Measurements from ENCODE around the gene ARHGAP1.

The ARHGAP1 gene

DNA sequence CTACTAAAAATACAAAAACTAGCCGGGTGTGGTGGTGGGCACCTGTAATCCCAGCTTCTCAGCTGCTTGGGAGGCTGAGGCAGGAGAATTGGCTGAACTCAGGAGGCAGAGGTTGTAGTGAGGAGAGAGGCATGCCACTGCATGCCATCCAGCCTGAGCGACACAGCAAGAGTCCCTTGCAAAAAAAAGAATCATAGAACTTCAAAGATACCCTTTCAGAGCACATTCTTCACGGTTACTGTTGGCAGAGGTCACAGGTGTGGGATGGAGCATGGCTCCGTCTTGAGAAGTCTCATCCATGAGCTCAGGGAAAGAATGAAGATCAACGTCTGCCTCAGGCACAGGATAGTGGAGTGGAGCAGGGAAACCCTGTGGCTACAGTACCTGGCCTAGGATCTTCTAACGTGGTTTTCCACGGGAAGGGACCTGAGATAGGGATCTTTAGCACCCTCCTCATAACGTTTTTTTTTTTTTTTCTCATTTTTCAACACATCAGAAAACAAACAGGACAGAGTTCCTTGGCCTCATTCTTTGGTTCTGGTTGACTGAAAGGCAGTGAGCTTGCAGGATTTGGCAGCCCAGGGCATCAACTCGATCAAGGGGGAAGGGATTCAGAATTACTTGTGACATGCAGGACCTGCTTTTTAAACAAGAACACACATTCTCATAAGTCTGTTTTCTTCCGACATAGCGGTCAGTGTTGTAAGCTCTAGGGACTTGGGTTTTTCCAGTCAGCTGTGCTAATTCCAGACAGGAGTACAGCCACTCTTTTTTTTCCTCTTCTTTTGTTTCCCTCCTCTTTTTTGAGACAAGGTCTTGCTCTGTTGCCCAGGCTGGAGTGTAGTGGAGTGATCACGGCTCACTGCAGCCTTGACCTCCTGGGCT, 41.4 kb upstream of the ARHGAP1 start:
- no peak overlapping the region for H3K4me3 ChIP-seq (ENCODE audit: low read depth, low read length)
- TF ChIP-seq, protein P1, sequence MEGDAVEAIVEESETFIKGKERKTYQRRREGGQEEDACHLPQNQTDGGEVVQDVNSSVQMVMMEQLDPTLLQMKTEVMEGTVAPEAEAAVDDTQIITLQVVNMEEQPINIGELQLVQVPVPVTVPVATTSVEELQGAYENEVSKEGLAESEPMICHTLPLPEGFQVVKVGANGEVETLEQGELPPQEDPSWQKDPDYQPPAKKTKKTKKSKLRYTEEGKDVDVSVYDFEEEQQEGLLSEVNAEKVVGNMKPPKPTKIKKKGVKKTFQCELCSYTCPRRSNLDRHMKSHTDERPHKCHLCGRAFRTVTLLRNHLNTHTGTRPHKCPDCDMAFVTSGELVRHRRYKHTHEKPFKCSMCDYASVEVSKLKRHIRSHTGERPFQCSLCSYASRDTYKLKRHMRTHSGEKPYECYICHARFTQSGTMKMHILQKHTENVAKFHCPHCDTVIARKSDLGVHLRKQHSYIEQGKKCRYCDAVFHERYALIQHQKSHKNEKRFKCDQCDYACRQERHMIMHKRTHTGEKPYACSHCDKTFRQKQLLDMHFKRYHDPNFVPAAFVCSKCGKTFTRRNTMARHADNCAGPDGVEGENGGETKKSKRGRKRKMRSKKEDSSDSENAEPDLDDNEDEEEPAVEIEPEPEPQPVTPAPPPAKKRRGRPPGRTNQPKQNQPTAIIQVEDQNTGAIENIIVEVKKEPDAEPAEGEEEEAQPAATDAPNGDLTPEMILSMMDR (IDR thresholded peaks at IDR 0.05; ENCODE audit: borderline replicate concordance, insufficient read depth, low read depth, low read length): no peak

DNA sequence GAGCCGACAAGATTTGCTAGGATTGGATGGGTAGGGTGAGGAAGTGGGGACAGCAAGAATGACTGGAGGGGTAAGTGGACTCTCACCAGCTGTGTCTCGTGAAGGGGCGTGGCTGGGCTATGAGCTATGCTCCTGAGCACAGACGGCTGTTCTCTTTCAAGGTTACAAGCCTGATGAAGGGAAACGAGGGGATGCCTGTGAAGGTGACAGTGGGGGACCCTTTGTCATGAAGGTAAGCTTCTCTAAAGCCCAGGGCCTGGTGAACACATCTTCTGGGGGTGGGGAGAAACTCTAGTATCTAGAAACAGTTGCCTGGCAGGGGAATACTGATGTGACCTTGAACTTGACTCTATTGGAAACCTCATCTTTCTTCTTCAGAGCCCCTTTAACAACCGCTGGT, 38.5 kb upstream of the ARHGAP1 start:
- H3K4me3 ChIP-seq (ENCODE audit: low read depth, low read length): no peak overlapping the region
- TF ChIP-seq, protein P1 (IDR thresholded peaks at IDR 0.05; ENCODE audit: borderline replicate concordance, insufficient read depth, low read depth, low read length): no peak

DNA sequence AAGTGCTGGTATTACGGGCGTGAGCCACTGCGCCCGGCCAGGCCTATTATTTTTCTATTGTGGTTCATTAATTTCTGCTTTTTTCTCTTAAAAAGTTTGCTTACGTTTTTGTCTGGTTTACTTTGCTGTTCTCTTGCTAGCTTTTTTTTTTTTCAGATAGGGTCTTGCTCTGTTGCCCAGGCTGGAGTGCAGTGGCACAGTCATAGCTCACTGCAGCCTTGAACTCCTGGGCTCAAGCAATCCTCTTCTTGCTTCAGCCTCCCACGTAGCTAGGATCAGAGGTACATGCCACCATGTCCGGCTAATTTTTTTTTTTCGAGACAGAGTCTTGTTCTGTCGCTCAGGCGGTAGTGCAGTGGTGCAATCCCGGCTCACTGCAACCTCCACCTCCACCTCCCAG, 37.3 kb upstream of the ARHGAP1 start:
- no peak overlapping the region for H3K4me3 ChIP-seq (ENCODE audit: low read depth, low read length)
- TF ChIP-seq, protein P1 (IDR thresholded peaks at IDR 0.05; ENCODE audit: borderline replicate concordance, insufficient read depth, low read depth, low read length): no peak

DNA sequence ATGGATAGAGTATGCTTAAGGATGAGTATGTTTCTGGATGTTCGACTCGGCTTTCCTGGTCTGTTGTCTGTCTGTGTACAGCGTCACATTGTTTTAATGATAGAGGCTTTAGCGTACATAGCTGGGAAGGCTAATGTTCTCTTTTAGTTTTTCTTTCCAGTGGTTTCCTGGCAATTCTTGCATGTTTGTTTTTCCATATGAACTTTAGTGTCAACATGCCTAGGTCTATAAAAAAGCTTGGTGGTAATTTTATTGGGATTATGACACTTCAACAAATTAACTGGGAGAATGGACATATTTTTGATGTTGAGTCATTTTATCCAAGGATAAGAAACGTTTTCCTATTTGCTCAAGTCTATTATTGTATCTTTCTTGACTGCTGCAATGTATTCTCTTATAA, 36.2 kb upstream of the ARHGAP1 start:
- no peak overlapping the region for H3K4me3 ChIP-seq (ENCODE audit: low read depth, low read length)
- TF ChIP-seq, protein P1 (IDR thresholded peaks at IDR 0.05; ENCODE audit: borderline replicate concordance, insufficient read depth, low read depth, low read length): no peak

DNA sequence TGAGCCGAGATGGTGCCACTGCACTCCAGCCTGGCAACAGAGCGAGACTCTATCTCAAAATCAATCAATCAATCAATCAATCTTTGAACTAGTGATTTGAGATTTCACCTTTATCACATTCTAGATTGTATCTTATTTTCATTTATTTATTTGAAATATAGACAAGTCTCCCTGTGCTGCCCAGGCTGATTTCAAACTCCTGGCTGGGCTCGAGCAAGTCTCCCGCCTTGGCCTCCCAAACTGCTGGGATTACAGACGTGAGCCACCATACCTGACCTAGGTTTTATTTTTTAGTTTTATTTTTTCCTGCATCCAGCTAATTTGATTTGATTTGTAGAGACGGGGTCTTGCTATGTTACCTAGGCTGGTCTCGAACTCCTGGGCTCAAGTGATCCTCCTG, 35.7 kb upstream of the ARHGAP1 start:
- no peak overlapping the region for H3K4me3 ChIP-seq (ENCODE audit: low read depth, low read length)
- TF ChIP-seq, protein P1 (IDR thresholded peaks at IDR 0.05; ENCODE audit: borderline replicate concordance, insufficient read depth, low read depth, low read length): no peak

DNA sequence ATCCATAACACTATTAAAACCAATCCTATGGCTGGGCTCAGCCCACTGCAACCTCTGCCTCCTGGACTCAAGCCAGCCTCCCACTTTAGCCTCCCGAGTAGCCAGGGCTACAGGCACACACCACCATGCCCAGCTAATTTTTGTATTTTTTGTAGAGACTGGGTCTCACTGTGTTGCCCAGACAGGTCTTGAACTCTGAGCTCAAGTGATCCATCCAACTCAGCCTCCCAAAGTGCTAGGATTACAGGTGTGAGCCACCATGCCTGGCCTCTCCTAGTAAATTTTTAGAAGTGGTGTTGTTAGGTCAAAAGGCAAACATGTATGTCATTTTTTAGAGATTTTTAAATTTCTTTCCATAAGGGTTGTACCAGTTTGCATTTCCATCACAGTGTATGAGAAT, 32.8 kb upstream of the ARHGAP1 start:
- TF ChIP-seq, protein P1 (IDR thresholded peaks at IDR 0.05; ENCODE audit: borderline replicate concordance, insufficient read depth, low read depth, low read length): no peak
- H3K4me3 ChIP-seq (ENCODE audit: low read depth, low read length): no peak overlapping the region

DNA sequence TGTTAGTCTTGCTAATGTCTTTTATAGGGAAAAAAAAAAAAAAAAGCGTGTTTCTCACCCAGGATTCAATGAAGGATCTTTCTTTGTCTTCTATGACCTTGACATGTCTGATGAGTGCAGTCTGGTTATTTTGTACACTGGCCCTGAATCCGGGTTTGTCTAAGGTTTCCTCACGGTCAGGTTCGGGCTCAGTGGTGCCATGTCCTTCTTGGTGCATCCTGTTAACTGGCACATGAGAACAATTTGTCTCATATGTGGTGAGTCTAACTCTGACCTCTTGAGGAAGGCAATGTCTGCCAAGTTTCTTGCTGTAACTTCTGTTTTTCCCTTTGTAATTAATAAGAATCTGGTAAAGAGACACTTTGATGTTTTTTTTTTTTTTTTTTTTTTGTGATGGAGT, 31.1 kb upstream of the ARHGAP1 start:
- TF ChIP-seq, protein P1 (IDR thresholded peaks at IDR 0.05; ENCODE audit: borderline replicate concordance, insufficient read depth, low read depth, low read length): no peak
- H3K4me3 ChIP-seq (ENCODE audit: low read depth, low read length): no peak overlapping the region

Data from GM12875 (cell line).